ENCODE data around the gene WDR88. TPM values are rescaled to one million over a fixed set of nuclear protein-coding genes. Genes with fewer than 3 reads are reported as not detected.

The WDR88 gene
- total and polyA plus RNA-seq, 10 of the 15 experiments (the other 5 are each of a cell fraction or from before 2014, with no cell fraction given), result 0.19 to 0.34 TPM; not detected in 8

DNA sequence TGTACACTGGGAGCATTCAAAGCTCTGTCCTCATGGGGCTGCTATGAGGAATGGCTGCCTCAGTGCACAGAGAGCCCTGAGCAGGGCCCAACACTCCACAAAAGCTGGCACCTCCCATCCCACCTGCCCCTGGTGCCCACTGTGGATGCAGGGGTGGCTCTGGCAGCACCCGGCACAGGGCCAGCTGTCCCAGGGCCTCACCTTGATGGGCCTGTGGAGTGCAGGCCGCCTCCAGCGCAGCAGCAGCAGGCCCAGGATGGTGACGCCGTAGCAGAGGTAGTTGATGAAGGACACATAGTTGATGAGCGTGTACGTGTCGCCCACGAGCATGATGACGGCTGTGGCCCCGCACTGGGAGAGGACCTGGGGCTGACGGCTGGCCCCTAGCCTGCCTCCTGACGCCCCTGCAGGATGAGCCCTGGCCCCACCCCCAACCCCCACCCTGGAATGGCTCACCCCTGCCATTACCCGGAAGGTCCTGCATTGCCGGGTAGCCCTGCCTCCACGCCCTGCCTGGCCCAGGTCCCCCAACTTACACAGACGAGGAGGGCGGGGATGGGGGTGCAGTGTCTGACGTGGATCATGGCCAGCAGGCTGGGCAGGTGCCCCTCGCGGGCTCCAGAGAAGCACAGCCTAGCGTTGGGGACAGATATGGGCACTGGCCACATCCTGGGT is 78.5 kb downstream of the WDR88 start:
- SMC1A ChIA-PET (ENCODE audit: uncharacterized antibody, unreplicated experiment), result interaction anchor here (0.6 kb wide), 1 partner anchor 320 kb away, joined by 3 read pairs; no protein-coding TSS in a partner anchor

More for the DNA sequence above, 78.5 kb downstream of the WDR88 start:
- Histone ChIP-seq H3K9me3 (replicated peaks; ENCODE audit: control insufficient read depth, insufficient read depth, low read length) (no peaks in the 10 kb centered on the region), H3K27me3 (replicated peaks in 1 of 2; ENCODE audit: control insufficient read depth in 2 of 2, insufficient read depth in 2 of 2, low read length in 1 of 2) (no peaks in the 10 kb centered on the region), H3K4me2 (ENCODE audit: control insufficient read depth, insufficient read depth) (no peak overlapping the region), H3K4me3 (no peak overlapping the region), H3K4me1 (ENCODE audit: control insufficient read depth, insufficient read depth, low read length) (no peaks in the 10 kb centered on the region), H3K27ac (ENCODE audit: control insufficient read depth, insufficient read depth) (no peak overlapping the region), H3K36me3 (ENCODE audit: control insufficient read depth in 2 of 2, insufficient read depth in 2 of 2, low read length in 1 of 2) (no peaks in the 10 kb centered on the region), H2AFZ (ENCODE audit: control insufficient read depth, low read depth, low read length) (no peak overlapping the region), H3K79me2 (ENCODE audit: control insufficient read depth, insufficient read depth, low read length) (no peaks in the 10 kb centered on the region), H4K20me1 (ENCODE audit: control insufficient read depth, insufficient read depth) (no peaks in the 10 kb centered on the region), H3K9ac (ENCODE audit: control insufficient read depth, insufficient read depth, low read length) (no peak overlapping the region)
- POLR2A ChIA-PET, result no interaction called here
- TF ChIP-seq CEBPZ (IDR thresholded peaks at IDR 0.05; ENCODE audit: low read depth, low read length), result no peak
- TF ChIP-seq ESRRA (IDR thresholded peaks at IDR 0.05; ENCODE audit: low read length), result no peak
- TF ChIP-seq KLF5 (IDR thresholded peaks at IDR 0.05; ENCODE audit: partially characterized antibody), result no peak
- TF ChIP-seq POLR2A (IDR thresholded peaks at IDR 0.05; ENCODE audit: low read depth, low read length), result no peak
- FAIRE-seq (no peak), DNase-seq (ENCODE audit: low read depth, low spot score) (no peak), ATAC-seq (no peak)
- RAD21 ChIA-PET (ENCODE audit: unreplicated experiment), result no interaction called here
- no TSS peak for BruUV-seq (replicated peaks)
- in situ Hi-C loops (cut with MboI) (no loop called here), intact Hi-C loops (cut with micrococcal nuclease; ENCODE audit: unreplicated experiment) (no loop called here)
- 61% methylated on average over 22 of the region's 22 CpGs for WGBS (ENCODE audit: insufficient coverage, insufficient replicate concordance, low lambda C conversion rate, missing lambda C conversion rate)
- CTCF ChIA-PET, result no interaction called here

Measured in GM12878 (cell line).